ENCODE results near the gene USP46.

USP46 gene

GRCh38 chr4:52633846-52634245 lies 25.3 kb downstream of the USP46 start:
- no peak for TF ChIP-seq CTCF (IDR thresholded peaks at IDR 0.05)

- TF ChIP-seq CTCF (IDR thresholded peaks at IDR 0.05): no peak
Observed at GRCh38 chr4:52628974-52629373, 30.1 kb downstream of the USP46 start.

- TF ChIP-seq CTCF (IDR thresholded peaks at IDR 0.05): no peak
Observed at GRCh38 chr4:52628543-52628942, 30.6 kb downstream of the USP46 start.

GRCh38 chr4:52627876-52628275 lies 31.2 kb downstream of the USP46 start:
- TF ChIP-seq CTCF (IDR thresholded peaks at IDR 0.05): no peak

GRCh38 chr4:52625216-52625615 lies 33.9 kb downstream of the USP46 start:
- TF ChIP-seq CTCF (IDR thresholded peaks at IDR 0.05): no peak

GRCh38 chr4:52622564-52622963 lies 36.5 kb downstream of the USP46 start:
- no peak for TF ChIP-seq CTCF (IDR thresholded peaks at IDR 0.05)

GRCh38 chr4:52621567-52621966 lies 37.5 kb downstream of the USP46 start:
- no peak for TF ChIP-seq CTCF (IDR thresholded peaks at IDR 0.05)

GRCh38 chr4:52619591-52619931 lies 39.5 kb downstream of the USP46 start:
- TF ChIP-seq CTCF (IDR thresholded peaks at IDR 0.05): no peak
